NCI-H1105 (cell line): ENCODE measurements around the gene TIAM1.
A peak's percentile ranks its signal among the peaks of the same experiment; 100 is the strongest.

Experiments used
- DNase-seq: peaks from one replicate; lab custom pipeline; 2025; lab: John Stamatoyannopoulos, UW

Gene TIAM1

GRCh38 chr21:31354604-31355443 lies 10.8 kb upstream of the TIAM1 start:
- no peak for DNase-seq

- no peak for DNase-seq
Observed at GRCh38 chr21:31354122-31354521, 10.1 kb upstream of the TIAM1 start.

- no peak for DNase-seq
Observed at GRCh38 chr21:31352836-31353235, 8.8 kb upstream of the TIAM1 start.

DNA sequence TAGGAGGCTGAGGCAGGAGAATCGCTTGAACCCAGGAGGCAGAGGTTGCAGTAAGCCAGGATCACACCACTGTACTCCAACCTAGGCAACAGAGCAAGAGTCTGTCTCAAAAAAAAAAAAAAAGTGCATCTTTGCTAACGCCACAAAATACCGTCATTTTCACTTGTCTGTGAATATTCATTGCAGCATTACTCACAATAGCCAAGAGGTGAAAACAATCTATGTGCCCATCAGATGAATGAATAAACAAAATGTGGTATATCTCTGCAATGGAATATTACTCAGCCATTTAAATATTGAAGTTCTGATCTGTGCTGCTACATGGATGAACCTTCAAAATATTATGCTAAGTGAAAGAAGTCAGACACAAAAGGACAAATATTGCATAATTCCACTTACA lies 7.9 kb upstream of the TIAM1 start:
- no peak for DNase-seq

DNA sequence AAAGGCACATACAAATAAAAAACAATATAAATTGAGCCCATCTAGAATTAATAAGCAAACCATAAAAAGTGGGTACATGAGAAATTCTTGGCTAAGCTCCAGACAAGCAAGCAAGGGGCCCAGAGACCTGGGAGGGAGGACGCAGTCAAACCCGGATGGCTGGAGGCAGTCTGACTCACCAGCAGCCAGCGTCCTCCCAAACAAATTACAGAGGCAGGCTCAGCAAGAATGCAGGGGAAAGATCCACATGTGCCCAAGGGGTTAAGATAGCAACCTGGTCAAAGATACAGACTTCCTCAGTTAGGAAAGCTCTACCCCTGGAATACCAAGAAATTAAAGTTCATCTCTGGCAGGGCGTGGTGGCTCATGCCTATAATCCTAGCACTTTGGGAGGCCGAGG lies 7.4 kb upstream of the TIAM1 start:
- no peak for DNase-seq

DNA sequence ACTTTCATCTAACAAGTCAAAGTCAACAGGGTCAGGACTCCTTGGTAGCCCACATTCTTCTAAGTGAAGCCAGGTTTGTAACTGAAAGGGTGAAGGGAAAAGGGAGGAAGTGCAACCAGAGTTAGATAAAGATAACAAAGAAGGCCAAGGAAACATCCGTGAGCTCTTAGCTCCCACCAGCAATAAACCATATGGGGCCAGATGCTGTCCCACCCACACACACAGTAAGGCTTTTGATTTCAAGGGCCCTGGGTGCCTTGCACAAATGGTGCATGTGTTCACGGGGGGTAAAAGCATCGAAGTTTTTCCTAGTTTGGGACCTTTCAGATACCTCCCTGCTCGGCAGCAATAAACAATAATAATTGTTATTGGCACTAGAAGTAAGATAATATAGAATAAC lies 5.1 kb upstream of the TIAM1 start:
- no peak for DNase-seq

DNA sequence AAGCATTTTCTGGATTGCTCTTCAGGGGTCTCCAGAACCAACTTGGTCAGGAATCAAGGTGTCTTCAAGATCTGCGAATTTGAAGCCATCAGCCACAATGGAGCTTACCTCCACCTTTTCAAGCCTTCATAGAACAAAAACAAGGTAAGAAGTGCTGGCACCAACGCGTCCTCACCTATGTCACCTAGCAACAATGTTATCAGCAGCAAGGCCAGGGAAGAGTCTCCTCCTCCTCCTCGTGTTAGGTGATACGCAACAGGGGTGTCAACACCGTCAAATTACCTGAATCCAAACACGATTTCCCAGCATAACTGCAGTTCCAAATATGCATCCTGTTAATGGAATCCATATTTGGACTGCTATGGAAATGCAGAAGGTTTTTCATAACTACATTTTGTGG lies 4.1 kb upstream of the TIAM1 start:
- no peak for DNase-seq

- no peak for DNase-seq
Observed at GRCh38 chr21:31347435-31348032, 3.5 kb upstream of the TIAM1 start.

GRCh38 chr21:31346256-31346821 lies 2.3 kb upstream of the TIAM1 start:
- no peak for DNase-seq

GRCh38 chr21:31345136-31345535 lies 1.1 kb upstream of the TIAM1 start:
- no peak for DNase-seq

- no peak for DNase-seq
Observed at GRCh38 chr21:31343030-31343510, 991 bp downstream of the TIAM1 start.

DNA sequence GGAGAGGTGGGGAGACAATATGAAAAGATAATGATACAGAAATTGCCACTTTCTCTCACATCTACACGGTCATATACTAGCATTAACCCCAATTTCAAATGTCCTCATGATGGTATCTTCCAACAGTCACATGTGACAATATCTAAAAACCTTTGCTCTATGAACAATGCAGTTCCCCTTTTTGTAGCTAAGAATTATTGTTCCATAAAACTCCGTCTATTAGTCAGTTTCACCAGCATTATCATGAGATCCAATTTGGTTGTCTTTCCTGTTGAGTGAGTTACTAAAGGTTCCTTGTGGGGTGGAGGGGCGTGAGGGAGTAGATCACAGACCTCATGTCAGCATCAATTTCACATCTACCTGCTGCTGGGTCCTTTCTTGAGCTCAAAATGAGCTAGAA lies 1.7 kb downstream of the TIAM1 start:
- DNase-seq, result no peak

DNA sequence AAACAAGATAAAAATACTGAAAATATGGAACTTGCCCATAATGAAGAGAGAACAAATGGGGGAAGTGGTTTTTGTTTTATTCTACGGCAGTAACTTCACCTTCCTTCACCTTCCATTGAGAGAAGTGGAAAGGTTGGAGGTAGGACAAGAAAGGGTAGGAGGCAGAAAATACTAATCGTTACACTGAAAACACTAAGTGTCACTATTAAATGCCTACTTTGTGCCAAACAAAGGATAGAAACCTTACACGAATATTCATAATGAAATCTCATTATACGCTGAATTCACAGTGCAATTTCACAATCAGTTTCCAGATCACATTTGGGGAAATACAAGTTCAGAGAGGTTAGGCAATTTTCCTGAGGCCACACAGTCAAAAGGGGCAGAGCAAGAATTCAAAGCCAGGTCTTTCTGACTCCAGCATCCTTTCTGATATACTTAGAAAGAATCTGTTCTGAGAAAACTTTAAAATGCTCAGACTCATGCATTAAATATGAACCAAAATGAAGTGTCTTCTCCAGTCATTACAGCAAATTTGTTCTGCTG lies 3.0 kb downstream of the TIAM1 start:
- DNase-seq, result no peak

DNA sequence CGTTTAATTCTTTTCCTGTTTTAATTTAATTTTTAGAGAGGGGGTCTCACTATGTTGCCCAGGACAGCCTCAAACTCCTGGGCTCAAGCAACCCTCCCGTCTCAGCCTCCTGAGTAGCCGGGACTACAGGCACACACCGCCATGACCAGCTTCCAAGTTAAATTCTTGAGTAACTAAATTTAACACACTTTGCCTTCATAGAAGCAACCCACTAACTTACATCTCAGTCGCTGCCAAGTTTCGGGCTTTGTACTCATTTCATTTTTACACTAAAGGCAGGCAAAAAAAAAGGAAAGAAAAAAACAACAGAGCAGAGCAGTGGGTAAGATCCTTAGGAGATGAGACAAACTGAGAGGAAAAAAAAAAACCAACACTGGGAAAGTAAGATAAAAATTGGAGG lies 3.5 kb downstream of the TIAM1 start:
- no peak for DNase-seq

DNA sequence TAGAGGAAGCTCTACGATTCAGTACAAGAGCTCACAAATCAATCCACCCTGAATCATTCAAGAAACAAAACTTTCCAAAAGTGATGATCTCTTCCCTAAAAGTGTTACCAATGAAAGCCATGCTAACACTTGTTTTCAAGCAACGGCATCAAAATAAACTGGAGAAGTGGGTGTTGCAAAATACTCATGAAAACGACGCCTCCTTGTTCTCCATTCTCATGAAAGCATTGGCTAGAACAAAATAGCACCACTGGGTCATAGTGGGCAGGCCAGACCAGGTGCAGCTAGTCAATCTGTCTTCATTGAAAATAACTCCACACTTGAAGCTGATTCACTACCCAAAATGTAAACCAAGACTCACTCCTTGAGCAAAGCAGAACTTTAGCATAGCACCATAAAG lies 4.3 kb downstream of the TIAM1 start:
- no peak for DNase-seq

DNA sequence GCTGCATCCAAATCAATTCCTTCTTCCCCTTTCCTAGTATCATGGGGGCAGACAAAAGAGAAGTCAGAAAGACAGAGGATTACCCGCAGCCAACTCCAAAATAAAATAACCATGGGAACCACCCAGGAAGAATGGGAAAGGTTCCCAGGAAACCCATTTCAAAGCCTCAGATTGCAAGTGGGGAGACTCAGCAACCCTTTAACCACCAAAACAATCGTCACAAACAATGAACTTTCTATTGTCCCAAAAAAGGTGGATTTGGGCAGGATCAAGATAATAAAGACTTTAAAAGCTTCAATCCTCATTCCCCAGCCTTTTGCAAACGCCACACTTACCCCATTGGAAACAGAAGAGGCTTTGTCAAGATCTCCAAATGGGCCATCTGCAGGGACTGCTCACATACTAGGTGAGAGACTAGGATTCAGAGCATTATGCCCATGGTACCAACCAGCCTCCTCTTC lies 5.1 kb downstream of the TIAM1 start:
- no peak for DNase-seq

- DNase-seq, result no peak
Observed at GRCh38 chr21:31337996-31338907, 5.8 kb downstream of the TIAM1 start.

- DNase-seq, result no peak
Observed at GRCh38 chr21:31337086-31337485, 7.0 kb downstream of the TIAM1 start.

- DNase-seq, result no peak
Observed at GRCh38 chr21:31336739-31337040, 7.4 kb downstream of the TIAM1 start.

DNA sequence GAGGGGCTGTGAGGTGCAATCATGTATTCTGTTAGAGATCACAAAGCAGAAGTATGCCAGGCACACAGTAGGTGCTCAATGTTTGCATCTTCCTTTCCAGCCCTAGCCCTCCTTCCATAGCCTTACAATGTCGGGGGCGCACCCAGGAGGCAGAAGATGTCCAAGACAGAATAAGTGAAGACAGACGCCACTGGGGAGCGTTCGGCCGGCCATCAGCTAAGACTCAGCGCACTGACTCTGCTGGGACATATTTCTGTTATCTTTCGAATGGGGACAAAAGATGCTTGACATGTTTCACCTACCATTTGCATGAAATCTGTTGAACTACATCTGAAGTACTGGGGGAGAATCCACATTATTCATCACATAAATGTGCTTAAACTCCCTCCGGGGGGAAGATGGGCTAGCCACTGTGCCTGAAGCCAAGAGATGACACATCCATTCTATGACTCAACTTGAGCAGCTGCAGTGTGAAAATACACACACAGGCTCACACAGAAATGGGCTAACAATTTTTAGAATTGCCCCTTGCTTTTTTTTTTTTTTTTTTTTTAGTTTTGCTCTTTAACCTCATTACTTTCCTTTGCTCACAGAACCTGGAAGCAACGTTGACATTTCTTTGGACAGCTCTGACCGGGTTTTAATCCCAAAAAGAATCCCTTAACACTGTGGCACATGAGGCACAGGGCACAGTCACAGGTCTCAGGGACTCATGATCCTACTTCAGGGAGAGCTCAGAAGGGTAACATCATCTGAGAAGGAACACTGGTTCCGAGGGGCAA lies 7.9 kb downstream of the TIAM1 start:
- DNase-seq, result no peak

DNA sequence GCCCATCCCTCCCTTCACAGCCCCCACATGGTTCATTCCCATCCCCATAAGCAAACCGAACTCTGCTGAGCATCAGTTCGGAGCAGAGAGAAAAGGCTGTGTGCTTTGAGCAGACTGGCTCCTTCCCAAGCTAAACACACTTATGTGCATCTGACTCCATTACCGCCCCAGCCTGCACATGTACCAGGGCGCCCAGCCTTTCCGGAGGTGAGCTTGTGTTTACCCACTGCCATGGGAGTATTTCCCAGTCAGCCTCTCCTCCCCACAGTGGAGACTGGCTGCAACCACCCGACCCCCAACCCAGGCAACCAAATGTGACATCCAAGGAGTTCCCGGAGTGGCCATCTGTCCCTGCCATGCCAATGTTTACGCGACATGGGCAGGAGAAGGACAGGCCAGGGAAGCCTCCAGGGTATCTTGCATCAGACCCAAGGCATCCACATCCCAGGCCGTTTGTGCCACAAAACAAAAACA lies 9.4 kb downstream of the TIAM1 start:
- peak; percentile 48 for DNase-seq
